Measurements from ENCODE around the gene TFF1.

Gene TFF1

DNA sequence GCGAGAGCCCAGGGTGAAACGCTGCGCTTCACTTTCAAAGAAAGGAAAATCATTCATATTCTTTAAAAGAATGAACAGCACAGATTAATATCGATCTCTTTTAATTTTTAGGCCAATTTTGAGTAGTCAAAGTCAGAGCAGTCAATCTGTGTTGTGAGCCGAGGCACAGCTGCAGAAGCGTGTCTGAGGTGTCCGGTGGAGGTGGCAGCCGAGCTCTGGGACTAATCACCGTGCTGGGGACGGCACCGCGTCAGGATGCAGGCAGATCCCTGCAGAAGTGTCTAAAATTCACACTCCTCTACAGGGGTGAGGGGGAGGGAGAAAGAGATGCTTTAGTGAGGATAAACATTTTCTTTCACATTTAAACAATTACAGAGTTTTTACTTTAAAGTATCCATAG is 4.1 kb downstream of the TFF1 start:
- DNase-seq (ENCODE audit: low spot score) = no peak

DNA sequence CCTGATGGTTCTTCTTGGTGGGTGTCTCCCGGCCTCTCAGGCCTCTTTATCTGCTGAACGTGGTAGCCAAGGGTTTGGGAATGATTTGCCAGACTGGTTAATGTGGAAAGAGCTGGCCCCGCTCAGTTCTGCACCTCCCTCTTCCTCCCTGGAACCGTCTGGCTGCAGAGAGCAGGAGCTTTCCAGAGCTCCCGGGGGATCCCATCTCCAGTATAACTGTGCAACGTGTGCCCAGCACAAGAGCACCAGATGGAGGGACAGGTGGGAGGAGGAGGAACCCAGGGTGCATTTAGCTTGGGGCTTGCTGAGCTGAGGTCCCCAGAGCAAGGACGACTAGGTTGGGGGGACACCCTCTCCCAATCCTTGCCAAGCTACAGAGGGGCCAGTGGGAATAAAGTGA is 5.0 kb downstream of the TFF1 start:
- DNase-seq (ENCODE audit: low spot score) = no peak

DNA sequence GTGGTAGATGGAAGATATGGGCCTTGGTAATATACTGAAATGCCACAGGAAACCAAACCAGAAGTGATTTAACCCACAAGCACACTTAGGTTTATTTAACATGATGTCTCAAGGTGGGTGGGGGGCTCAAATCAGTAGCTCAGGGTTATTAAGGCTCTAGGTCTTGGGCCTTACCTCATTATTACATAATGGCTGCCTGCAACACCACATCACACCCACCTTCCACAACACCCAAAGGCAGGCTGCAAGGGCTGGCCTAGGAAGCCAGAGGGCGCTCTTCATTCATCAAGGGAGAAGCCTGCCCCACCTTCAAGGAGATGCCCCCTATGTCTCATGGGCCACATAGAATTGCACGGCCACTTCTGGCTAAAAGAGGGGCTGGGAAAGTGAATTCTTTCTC is 6.0 kb downstream of the TFF1 start:
- DNase-seq (ENCODE audit: low spot score) = no peak

- no peak for DNase-seq (ENCODE audit: low spot score)
Observed at GRCh38 chr21:42358937-42359336, 7.4 kb downstream of the TFF1 start.

DNA sequence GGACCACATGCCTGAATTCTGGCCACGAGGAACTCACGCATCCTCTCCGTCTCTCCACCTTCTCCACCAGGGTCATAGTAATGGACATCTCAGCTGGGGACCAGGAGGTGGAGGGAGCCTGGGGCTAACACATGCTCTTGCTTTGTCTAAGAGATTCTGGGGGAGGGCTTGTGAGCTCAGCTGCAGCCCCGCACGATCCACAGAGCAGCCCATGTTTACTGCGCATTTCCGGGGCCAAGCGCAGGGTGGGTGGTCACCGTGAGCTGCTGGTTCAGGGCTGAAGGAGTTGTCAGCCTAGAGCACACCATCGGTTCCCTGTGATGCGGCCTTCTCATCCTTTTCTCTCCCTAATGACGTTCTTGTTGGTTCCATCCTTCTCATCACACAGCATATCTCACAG is 8.1 kb downstream of the TFF1 start:
- no peak for DNase-seq (ENCODE audit: low spot score)

GRCh38 chr21:42357307-42357706 is 9.0 kb downstream of the TFF1 start:
- DNase-seq (ENCODE audit: low spot score) = no peak

DNA sequence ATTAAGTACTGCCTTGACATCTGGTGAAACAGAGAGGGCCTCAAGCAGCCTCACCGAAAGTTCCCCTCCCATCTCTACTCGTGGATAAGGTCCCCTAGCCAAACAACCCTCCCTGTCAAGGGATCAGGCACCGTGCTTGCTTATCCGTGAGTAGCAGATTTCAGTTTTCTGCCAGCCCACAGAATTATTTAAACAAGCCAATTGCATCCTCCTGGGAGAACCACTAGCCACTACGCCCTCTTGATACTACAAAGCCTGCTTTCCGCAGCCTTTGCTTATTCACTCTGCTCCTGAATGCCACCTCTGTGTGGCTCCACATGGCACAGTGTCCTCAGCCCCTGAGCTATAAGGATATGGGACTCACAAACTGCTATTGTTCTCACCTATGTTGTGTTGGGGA is 9.7 kb downstream of the TFF1 start:
- no peak for DNase-seq (ENCODE audit: low spot score)

DNA sequence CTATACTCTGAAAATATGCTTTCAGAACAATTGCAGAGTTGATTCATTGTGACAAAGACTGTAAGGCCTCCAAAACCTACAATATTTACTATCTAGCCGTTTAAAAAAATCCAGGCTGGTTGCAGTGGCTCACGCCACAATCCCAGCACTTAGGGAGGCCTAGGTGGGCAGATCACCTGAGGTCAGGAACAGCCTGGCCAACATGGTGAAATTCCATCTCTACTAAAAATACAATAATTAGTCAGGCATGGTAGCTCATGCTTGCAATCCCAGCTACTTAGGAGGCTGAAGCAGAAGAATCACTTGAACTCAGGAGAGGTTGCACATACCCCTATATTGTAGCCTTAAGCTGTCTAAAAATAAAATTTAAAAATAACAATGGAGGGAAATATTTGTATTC is 10.3 kb downstream of the TFF1 start:
- DNase-seq (ENCODE audit: low spot score) = no peak

DNA sequence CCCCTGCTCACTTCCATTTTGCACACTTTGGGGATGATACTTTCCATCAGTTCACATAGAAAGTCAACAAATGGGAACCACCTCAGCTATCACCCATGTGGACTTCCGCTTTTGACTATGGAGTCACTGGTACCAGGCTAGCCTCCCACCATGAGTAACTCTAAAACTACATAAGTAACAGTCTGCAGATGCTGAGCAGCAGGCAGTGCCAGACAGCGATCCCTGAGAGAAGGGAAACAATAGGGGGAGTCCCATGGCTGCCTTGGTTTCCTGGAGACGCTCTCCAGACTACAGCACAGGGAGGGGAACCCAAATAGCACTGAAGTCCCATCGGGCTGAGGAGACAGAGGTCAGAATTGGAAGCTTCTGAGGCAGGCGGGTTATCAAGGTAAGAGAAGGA is 12.7 kb downstream of the TFF1 start:
- no peak for DNase-seq (ENCODE audit: low spot score)

GRCh38 chr21:42352441-42353095 is 13.8 kb downstream of the TFF1 start:
- no peak for DNase-seq (ENCODE audit: low spot score)

GRCh38 chr21:42351626-42352440 is 14.5 kb downstream of the TFF1 start:
- DNase-seq (ENCODE audit: low spot score) = no peak

GRCh38 chr21:42350927-42351426 is 15.4 kb downstream of the TFF1 start, which contains the start of gene TFF2:
TFF2 (minus strand) TSS chr21:42350994; CDS start chr21:42350957, 37 bp downstream.
- DNase-seq (ENCODE audit: low spot score) = no peak

DNA sequence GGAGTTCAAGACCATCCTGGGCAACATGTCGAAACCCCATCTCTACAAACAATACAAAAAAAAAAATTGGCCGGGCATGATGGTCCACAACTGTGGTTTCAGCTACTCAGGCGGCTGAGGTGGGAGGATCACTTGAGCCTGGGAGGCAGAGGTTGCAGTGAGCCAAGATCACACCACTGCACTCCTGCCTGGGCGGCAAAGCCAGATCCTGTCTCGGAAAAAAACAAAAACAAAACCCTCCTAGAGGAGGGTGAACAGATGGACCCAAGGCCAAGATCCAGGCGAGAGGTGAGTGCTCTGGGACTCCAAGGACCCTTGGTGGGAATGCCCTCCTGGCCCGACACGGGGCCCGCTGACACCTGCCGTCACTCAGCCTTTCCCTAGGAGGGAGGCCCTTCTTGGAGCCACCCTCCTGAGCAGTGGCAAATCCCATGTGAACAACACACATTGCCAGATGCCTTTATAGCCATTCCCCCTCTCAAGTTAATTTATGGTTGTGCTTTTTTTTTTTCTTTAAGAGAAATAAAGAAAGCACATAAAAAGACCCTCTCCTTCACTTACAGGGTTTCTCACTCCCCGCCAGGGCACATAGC is 15.9 kb downstream of the TFF1 start:
- no peak for DNase-seq (ENCODE audit: low spot score)

GRCh38 chr21:42349420-42350317 is 16.7 kb downstream of the TFF1 start:
- DNase-seq (ENCODE audit: low spot score) = no peak

DNA sequence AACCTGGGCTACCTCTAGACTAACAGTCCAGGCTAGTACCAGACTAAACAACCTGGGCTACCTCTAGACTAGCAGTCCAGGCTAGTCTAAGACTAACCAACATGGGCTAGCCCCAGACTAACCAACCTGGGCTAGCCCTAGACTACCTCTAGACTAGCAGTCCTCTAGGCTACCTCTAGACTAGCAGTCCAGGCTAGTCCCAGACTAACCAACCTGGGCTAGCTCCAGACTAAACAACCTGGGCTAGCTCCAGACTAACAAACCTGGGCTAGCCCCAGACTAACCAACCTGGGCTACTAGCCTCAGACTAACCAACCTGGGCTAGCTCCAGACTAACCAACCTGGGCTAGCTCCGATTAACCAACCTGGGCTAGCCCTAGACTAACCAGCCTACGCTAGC is 17.6 kb downstream of the TFF1 start:
- no peak for DNase-seq (ENCODE audit: low spot score)

- no peak for DNase-seq (ENCODE audit: low spot score)
Observed at GRCh38 chr21:42347601-42348327, 18.6 kb downstream of the TFF1 start.

- DNase-seq (ENCODE audit: low spot score) = no peak
Observed at GRCh38 chr21:42346866-42347600, 19.3 kb downstream of the TFF1 start.

GRCh38 chr21:42346441-42346840 is 19.9 kb downstream of the TFF1 start:
- DNase-seq (ENCODE audit: low spot score) = no peak

DNA sequence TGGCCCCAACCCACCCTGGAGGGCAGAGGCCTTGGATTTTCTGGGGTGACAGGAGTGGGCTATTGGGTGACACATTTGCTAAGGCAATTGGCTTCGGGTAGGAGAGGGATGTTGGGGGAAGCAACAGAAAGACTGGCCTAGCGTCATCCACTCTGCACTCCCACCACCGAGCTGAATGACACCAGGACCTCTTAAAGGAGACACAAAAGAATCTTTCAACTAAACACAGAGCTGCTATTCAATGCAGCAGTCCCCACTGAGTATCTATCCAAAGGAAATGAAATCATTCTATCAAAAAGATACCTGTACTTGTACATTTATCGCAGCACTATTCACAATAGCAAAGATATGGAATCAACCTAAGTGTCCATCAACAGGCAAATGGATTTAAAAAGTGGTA is 21.7 kb downstream of the TFF1 start:
- DNase-seq (ENCODE audit: low spot score) = no peak

GRCh38 chr21:42343963-42344510 is 22.3 kb downstream of the TFF1 start:
- DNase-seq (ENCODE audit: low spot score) = no peak

Data from RKO (cell line).